HG03571 (cell line): ENCODE results near the gene ZSWIM4.
"Not testable (repeated sequence)": the region's sequence is repeated elsewhere in the genome, so short reads cannot be mapped to it uniquely, and the experiment has no call there.

Experiments
- ATAC-seq: cut with Tn5 transposase; IDR thresholded peaks from one replicate; pipeline ENCODE4 v1.9.1; 2021; ENCODE audit not compliant: unreplicated experiment

The ZSWIM4 gene

GRCh38 chr19:13794757-13795589, at the start of gene ZSWIM4:
Gene ZSWIM4 (plus strand): TSS chr19:13795443. CDS start chr19:13795649, 206 bp downstream.
- ATAC-seq = peak; percentile 89

- no peak for ATAC-seq
Measured at GRCh38 chr19:13747098-13747453, 48.2 kb upstream of the ZSWIM4 start.

GRCh38 chr19:13748169-13748828, 46.9 kb upstream of the ZSWIM4 start:
- no peak for ATAC-seq

DNA sequence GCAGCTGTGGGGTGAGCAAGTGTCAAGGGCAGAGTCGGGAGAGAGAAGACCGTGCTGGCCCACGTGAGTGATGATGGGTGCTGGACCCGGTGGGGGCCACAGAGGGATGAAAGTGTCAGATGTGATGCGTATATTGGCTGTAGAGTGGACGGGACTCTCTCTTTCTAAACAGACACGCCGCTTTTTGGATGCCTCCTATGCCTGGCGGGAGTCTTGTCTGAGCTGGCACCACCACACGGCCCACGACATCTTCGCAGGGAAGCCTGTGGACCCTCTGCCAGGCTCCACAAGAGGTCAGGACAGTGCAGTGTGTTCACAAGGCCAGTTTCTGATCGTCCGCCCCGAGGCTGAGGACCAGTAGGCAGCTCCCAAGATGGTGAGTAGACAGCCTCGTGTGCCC, 43.8 kb upstream of the ZSWIM4 start:
- no peak for ATAC-seq

DNA sequence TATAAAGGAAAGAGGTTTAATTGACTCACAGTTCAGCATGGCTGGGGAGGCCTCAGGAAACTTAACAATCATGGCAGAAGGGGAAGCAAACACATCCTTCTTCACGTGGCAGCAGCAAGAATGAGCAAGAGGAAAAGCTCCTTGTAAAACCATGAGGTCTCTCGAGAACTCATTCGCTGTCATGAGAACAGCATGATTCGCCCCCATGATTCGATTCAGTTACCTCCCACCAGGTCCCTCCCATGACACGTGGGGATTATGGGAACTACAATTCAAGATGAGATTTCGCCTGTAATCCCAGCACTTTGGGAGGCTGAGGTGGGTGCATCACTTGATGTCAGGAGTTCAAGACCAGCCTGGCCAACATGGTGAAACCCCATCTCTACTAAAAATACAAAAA, 41.6 kb upstream of the ZSWIM4 start:
- not testable (repeated sequence) for ATAC-seq

- no peak for ATAC-seq
Measured at GRCh38 chr19:13756210-13756609, 39.0 kb upstream of the ZSWIM4 start.

- ATAC-seq = no peak
Measured at GRCh38 chr19:13757805-13758772, 37.2 kb upstream of the ZSWIM4 start.

DNA sequence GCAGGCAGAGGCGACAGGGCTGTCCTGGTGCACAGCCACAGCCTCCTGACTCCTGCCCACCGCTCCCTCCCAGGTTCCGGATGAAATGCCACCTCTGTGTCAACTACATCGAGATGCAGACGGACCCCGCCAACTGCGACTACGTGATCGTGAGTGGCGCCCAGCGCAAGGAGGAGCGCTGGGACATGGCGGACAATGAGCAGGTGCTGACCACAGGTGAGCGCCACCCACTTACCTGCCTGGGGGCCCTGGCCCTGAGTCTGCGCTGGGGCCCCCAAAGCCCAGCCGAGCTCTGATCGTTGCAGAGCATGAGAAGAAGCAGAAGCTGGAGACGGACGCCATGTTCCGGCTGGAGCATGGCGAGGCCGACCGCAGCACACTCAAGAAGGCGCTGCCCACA, 36.4 kb upstream of the ZSWIM4 start:
- ATAC-seq = no peak

- no peak for ATAC-seq
Measured at GRCh38 chr19:13761423-13761822, 33.8 kb upstream of the ZSWIM4 start.

- no peak for ATAC-seq
Measured at GRCh38 chr19:13762635-13763235, 32.5 kb upstream of the ZSWIM4 start.

- no peak for ATAC-seq
Measured at GRCh38 chr19:13763265-13763664, 32.0 kb upstream of the ZSWIM4 start.

DNA sequence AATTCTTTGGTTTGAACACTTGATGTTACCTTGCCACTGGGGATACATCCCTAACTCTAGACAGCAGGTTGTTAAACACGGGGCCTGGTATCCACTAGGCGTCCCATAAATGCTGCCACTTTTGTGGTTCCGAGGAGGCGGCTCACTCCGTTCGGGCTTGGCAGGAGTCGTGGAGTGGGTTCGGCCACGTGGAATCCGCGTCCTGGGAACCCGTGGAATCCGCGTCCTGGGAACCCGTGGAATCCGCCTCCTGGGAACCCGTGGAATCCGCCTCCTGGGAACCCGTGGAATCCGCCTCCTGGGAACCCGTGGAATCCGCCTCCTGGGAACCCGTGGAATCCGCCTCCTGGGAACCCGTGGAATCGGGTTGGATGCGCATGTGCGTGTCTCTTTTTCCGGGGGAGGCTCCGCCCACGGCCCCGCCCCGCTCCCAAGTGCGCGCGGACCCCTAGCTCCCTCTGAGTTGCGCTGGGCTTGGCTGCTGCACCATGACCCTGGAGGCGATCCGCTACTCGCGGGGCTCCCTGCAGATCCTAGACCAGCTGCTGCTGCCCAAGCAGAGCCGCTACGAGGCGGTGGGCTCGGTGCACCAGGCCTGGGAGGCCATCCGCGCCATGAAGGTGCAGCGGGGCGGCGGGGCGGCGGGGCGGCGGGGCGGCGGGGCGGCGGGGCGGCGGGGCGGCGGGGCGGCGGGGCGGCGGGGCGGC, 31.0 kb upstream of the ZSWIM4 start, which contains the start of gene MRI1:
TSS of gene MRI1 (plus strand) at position 422 of the 707 bp plus-strand sequence. CDS start at position 489, 67 bp downstream.
- peak; percentile 55 for ATAC-seq

GRCh38 chr19:13764821-13765394, 30.3 kb upstream of the ZSWIM4 start:
- no peak for ATAC-seq

GRCh38 chr19:13765395-13766094, 29.7 kb upstream of the ZSWIM4 start:
- no peak for ATAC-seq

- no peak for ATAC-seq
Measured at GRCh38 chr19:13766095-13766481, 29.2 kb upstream of the ZSWIM4 start.

DNA sequence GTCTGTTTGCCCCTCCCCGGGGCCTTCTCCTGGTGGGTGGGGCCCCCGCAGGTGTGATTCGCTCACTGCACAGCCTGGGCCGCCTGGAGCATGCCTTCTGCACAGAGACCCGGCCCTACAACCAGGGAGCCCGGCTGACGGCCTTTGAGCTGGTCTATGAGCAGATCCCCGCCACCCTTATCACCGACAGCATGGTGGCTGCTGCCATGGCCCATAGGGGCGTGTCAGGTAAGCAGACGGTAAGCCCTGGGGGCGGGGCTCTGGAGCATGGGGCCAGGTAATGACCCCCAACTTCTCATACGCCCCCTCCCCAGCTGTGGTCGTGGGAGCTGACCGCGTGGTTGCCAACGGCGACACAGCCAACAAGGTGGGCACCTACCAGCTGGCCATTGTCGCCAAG, 26.7 kb upstream of the ZSWIM4 start:
- no peak for ATAC-seq

DNA sequence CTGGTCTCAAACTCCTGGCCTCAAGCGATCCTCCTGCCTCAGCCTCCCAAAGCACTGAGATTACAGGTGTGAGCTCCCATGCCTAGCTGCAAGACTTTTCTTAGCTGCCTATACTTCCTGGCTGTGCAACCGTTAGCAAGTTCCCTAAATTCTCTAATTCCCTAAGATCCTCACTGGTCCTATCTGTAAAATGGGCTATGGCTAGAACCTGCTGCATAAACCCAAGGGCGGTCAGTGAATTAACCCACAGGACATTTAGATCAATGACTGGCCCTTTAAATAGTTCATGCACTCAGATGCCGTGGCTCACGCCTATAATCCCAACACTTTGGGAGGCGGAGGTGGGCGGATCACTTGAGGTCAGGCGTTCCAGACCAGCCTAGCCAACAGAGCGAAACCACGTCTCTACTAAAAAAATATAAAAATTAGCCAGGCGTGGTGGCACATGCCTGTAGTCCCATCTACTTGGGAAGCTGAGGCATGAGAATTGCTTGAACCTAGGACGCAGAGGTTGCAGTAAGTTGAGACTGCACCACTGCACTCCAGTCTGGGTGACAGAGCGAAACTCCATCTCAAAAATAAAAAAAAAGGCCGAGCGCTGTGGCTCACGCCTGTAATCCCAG, 25.1 kb upstream of the ZSWIM4 start:
- no peak for ATAC-seq

DNA sequence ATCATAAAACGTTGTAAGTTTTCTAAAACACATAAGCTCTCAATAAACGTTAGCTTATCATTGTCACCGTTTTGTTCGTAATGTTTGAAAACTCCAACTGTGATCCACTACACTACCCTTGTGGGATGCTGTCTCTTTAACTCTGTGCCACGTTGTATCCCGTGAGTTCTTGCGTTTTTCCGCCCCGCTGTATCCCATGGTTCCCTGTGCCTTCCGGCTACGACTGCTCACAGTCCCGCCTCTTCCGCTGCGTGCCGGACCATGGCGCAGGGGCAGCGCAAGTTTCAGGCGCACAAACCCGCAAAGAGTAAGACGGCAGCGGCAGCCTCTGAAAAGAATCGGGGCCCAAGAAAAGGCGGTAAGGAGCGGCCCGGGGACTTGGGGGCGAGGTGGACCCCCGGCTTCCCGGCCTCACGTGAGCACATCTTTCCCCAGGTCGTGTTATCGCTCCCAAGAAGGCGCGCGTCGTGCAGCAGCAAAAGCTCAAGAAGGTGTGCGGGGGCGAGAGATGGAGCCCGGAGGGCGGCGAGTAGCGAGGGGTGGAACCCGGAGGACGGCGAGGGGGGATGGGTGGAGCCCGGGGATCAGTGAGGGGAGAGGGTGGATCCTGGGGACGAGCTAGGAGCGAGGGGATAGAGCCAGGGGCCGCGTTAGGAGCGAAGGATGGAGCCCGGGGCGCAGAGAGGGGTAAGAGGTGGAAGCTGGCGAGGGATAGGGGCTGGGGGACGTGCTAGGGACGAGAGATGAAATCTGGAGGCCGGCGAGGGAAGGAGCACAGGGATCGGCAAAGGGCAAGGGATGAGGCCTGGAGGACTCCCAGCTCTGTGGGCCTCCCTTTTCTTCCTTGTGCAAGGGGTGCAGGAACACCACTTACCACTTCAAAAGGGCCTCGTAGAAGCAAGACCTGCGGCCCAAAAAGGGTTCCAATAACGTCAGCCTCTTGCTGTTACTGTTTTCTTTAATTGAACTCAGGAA, 20.7 kb upstream of the ZSWIM4 start, which contains the start of gene C19orf53:
TSS of gene C19orf53 (plus strand) at position 240 of the 975 bp plus-strand sequence. CDS start at position 262, 22 bp downstream.
- peak; percentile 65 for ATAC-seq
